Right atrium auricular region (tissue), 2 donors: ENCODE measurements around the gene RAP1A. TPM values are rescaled to one million over a fixed set of nuclear protein-coding genes. Genes with fewer than 3 reads are reported as not detected.

Experiments used
- DNase-seq: peaks from one replicate; pipeline ENCODE4 v3.0.0-alpha.2; 2019; ENCODE audit warnings: low spot score
- H3K27ac ChIP-seq, 2 donors: fragments of 200-600 bp; sonication (generic); 1 replicate in 1 of 2; 2 replicates in 1 of 2; pipeline ENCODE4 v1.5.1; 2016 to 2019
- H3K27me3 ChIP-seq, 2 donors: fragments of 200-600 bp; sonication (generic); one replicate each; pipeline versions ENCODE4 v1.5.1 to v1.6.0; 2017 to 2019
- H3K36me3 ChIP-seq: fragments of 200-600 bp; sonication (generic); one replicate; pipeline ENCODE4 v1.5.1; 2016
- H3K4me1 ChIP-seq, 2 donors: fragments of 200-600 bp; sonication (generic); one replicate each; pipeline versions ENCODE4 v1.5.1 to v1.6.0; 2017 to 2019
- H3K4me3 ChIP-seq, 2 donors: fragments of 200-600 bp; sonication (generic); 1 replicate in 1 of 2; 2 replicates in 1 of 2; pipeline ENCODE4 v1.5.1; 2017 to 2019; ENCODE audit warnings: mild to moderate bottlenecking in 1 of 2, moderate library complexity in 1 of 2
- H3K9me3 ChIP-seq, 2 donors: fragments of 200-600 bp; sonication (generic); one replicate each; pipeline ENCODE4 v1.5.1; 2019
- CTCF ChIP-seq, 2 donors: fragments of 200-600 bp; sonication (generic); IDR thresholded peaks; one replicate each; pipeline ENCODE4 v1.5.1; 2019; ENCODE audit warnings: antibody characterized with exemption in 2 of 2
- total RNA-seq, 2 donors: library from RNA; depleted of rRNA; stranded (reverse); fragments of >200 nt; gene quantifications; one replicate each; pipeline ENCODE4 v1.1.0, GENCODE V29; 2016

The RAP1A gene
- total RNA-seq, 2 donors from 2014 or later = 62.1 to 72.8 TPM

GRCh38 chr1:111622166-111622565 lies 2.6 kb downstream of the RAP1A start:
- Histone ChIP-seq H3K27ac (no peak overlapping the region), H3K4me3 (no peak overlapping the region), H3K9me3 (no peaks in the 10 kb centered on the region), H3K27me3 (no peaks in the 10 kb centered on the region), H3K36me3 (no peaks in the 10 kb centered on the region), H3K4me1 (peaks cover 0 to 55% of the 10 kb centered on the region in 2 donors)
- DNase-seq = no peak
- no peak for TF ChIP-seq CTCF (IDR thresholded peaks at IDR 0.05)

- H3K9me3 ChIP-seq = no peaks in the 10 kb centered on the region
- H3K4me1 ChIP-seq = peaks cover 0 to 64% of the 10 kb centered on the region in 2 donors
- no peak overlapping the region for H3K4me3 ChIP-seq
- DNase-seq = no peak
- TF ChIP-seq CTCF (IDR thresholded peaks at IDR 0.05) = no peak
- H3K27ac ChIP-seq = no peak overlapping the region
- no peaks in the 10 kb centered on the region for H3K27me3 ChIP-seq
- H3K36me3 ChIP-seq = no peaks in the 10 kb centered on the region
Observed at GRCh38 chr1:111624382-111624781, 4.8 kb downstream of the RAP1A start.

GRCh38 chr1:111625276-111625675 lies 5.7 kb downstream of the RAP1A start:
- TF ChIP-seq CTCF (IDR thresholded peaks at IDR 0.05) = no peak
- H3K4me1 ChIP-seq = peaks cover 0 to 71% of the 10 kb centered on the region in 2 donors

GRCh38 chr1:111628153-111628552 lies 8.6 kb downstream of the RAP1A start:
- H3K4me3 ChIP-seq = no peak overlapping the region
- peaks cover 0 to 57% of the 10 kb centered on the region in 2 donors for H3K4me1 ChIP-seq
- no peak for DNase-seq
- H3K36me3 ChIP-seq = no peaks in the 10 kb centered on the region
- no peak overlapping the region for H3K27ac ChIP-seq
- no peaks in the 10 kb centered on the region for H3K9me3 ChIP-seq
- TF ChIP-seq CTCF (IDR thresholded peaks at IDR 0.05) = no peak
- no peaks in the 10 kb centered on the region for H3K27me3 ChIP-seq

More at GRCh38 chr1:111625276-111625675, 5.7 kb downstream of the RAP1A start:
- Histone ChIP-seq H3K36me3 (no peaks in the 10 kb centered on the region), H3K4me3 (no peak overlapping the region), H3K27me3 (no peaks in the 10 kb centered on the region), H3K9me3 (no peaks in the 10 kb centered on the region), H3K27ac (no peak overlapping the region)
- no peak for DNase-seq

GRCh38 chr1:111629190-111629954 lies 9.8 kb downstream of the RAP1A start:
- Histone ChIP-seq H3K27ac (no peak overlapping the region), H3K36me3 (no peaks in the 10 kb centered on the region), H3K4me3 (no peak overlapping the region), H3K4me1 (peaks cover 0 to 52% of the 10 kb centered on the region in 2 donors), H3K27me3 (no peaks in the 10 kb centered on the region), H3K9me3 (no peaks in the 10 kb centered on the region)
- TF ChIP-seq CTCF (IDR thresholded peaks at IDR 0.05) = no peak
- no peak for DNase-seq

- Histone ChIP-seq H3K4me3 (no peak overlapping the region), H3K9me3 (no peaks in the 10 kb centered on the region), H3K36me3 (no peaks in the 10 kb centered on the region), H3K4me1 (peaks cover 0 to 42% of the 10 kb centered on the region in 2 donors), H3K27ac (no peak overlapping the region), H3K27me3 (no peaks in the 10 kb centered on the region)
- DNase-seq = no peak
- TF ChIP-seq CTCF (IDR thresholded peaks at IDR 0.05) = no peak
Observed at GRCh38 chr1:111630567-111630966, 11.0 kb downstream of the RAP1A start.
